H1 (cell line): Measurements from ENCODE around the gene OAT. TPM values are rescaled to one million over a fixed set of nuclear protein-coding genes. Genes with fewer than 3 reads are reported as not detected.

Experiments
- CTCF ChIA-PET: fragments of 300-600 bp; sonication (Branson Sonifier 250); formaldehyde crosslinking; loops from one replicate; lab custom pipeline; 2021; ENCODE audit not compliant: partially characterized antibody; lab: Charles Lee
- POLR2A ChIA-PET: fragments of 300-600 bp; sonication (Branson Sonifier 250); formaldehyde crosslinking; loops from one replicate; lab custom pipeline; 2021; ENCODE audit warnings: inconsistent platforms; ENCODE audit not compliant: partially characterized antibody; lab: Charles Lee
- DNase-seq, 2 experiments: peaks; one replicate each; pipeline versions ENCODE4 v3.0.0 to v3.0.0-alpha.2; 2010 to 2022; ENCODE audit warnings: low spot score in 2 of 2, low read depth in 1 of 2, mixed read lengths in 1 of 2
- FAIRE-seq: peaks from 2 replicates; lab custom pipeline; 2011; peaks lifted over from hg19 to GRCh38; lab: Jason Lieb, UNC
- H2AFZ ChIP-seq: 2 replicates; pipeline ENCODE4 v1.8.1; 2012; ENCODE audit warnings: low read length, inconsistent platforms
- H2AK5ac ChIP-seq: 2 replicates; pipeline ENCODE4 v1.6.1; 2013; ENCODE audit warnings: low read depth, low read length
- H2BK120ac ChIP-seq: replicated peaks from 2 replicates; pipeline ENCODE3; 2013; ENCODE audit warnings: low read depth, low read length, inconsistent platforms
- H2BK12ac ChIP-seq: 2 replicates; pipeline ENCODE4 v1.6.1; 2013; ENCODE audit warnings: low read depth, low read length
- H2BK15ac ChIP-seq: 2 replicates; pipeline ENCODE4 v1.6.1; 2013; ENCODE audit warnings: low read length
- H2BK20ac ChIP-seq: 2 replicates; pipeline ENCODE4 v1.6.1; 2013; ENCODE audit warnings: low read length
- H2BK5ac ChIP-seq: 2 replicates; pipeline ENCODE4 v1.6.1; 2013; ENCODE audit warnings: low read depth, low read length
- H3K14ac ChIP-seq: 2 replicates; pipeline ENCODE4 v1.6.1; 2013; ENCODE audit warnings: inconsistent platforms; ENCODE audit not compliant: insufficient read length
- H3K18ac ChIP-seq: 2 replicates; pipeline ENCODE4 v1.6.1; 2013; ENCODE audit warnings: low read length; ENCODE audit errors: extremely low read depth
- H3K23ac ChIP-seq: 2 replicates; pipeline ENCODE4 v1.6.1; 2013; ENCODE audit warnings: inconsistent platforms; ENCODE audit not compliant: insufficient read length
- H3K23me2 ChIP-seq: 2 replicates; pipeline ENCODE4 v1.6.1; 2013; ENCODE audit warnings: low read depth, low read length
- H3K27ac ChIP-seq: 2 replicates; pipeline ENCODE4 v1.6.1; 2011; ENCODE audit warnings: low read depth, low read length, inconsistent platforms
- H3K27me3 ChIP-seq, 4 experiments: replicated peaks in 1 of 4; 1 replicate in 1 of 4; 2 replicates in 3 of 4; pipeline versions ENCODE4 v1.6.1 to v1.8.1; 2011 to 2013; ENCODE audit warnings: low read length in 3 of 4, mild to moderate bottlenecking in 3 of 4, inconsistent platforms in 2 of 4, mixed read lengths in 2 of 4, moderate library complexity in 1 of 4; ENCODE audit not compliant: control insufficient read depth in 3 of 4, insufficient read depth in 3 of 4; ENCODE audit errors: extremely low read depth in 1 of 4
- H3K36me3 ChIP-seq, 4 experiments: 2 replicates each; pipeline versions ENCODE4 v1.6.1 to v1.8.1; 2011 to 2013; ENCODE audit warnings: mild to moderate bottlenecking in 4 of 4, low read length in 3 of 4, moderate library complexity in 2 of 4, control low read depth in 1 of 4, inconsistent platforms in 1 of 4; ENCODE audit not compliant: insufficient read depth in 4 of 4, control insufficient read depth in 2 of 4
- H3K4ac ChIP-seq: replicated peaks from 2 replicates; pipeline ENCODE3; 2013; ENCODE audit warnings: low read length, low read depth, mixed read lengths, inconsistent platforms; ENCODE audit not compliant: insufficient read length
- H3K4me1 ChIP-seq, 4 experiments: replicated peaks in 1 of 4; 1 replicate in 1 of 4; 2 replicates in 3 of 4; pipeline versions ENCODE4 v1.6.1 to v1.8.1; 2011 to 2013; ENCODE audit warnings: low read length in 3 of 4, inconsistent platforms in 2 of 4, mixed read lengths in 1 of 4; ENCODE audit not compliant: insufficient read depth in 4 of 4, control insufficient read depth in 3 of 4
- H3K4me2 ChIP-seq, 2 experiments: 2 replicates each; pipeline versions ENCODE4 v1.6.1 to v1.8.1; 2011 to 2013; ENCODE audit warnings: low read depth in 2 of 2, low read length in 2 of 2, control low read depth in 1 of 2, inconsistent platforms in 1 of 2, mild to moderate bottlenecking in 1 of 2; ENCODE audit not compliant: insufficient read depth in 1 of 2
- H3K4me3 ChIP-seq, 4 experiments: fragments of 200-600, 300-600 bp in 1 of 4; sonication (generic), shearing (Covaris generic), sonication (Bioruptor Twin) in 1 of 4; 2 replicates each; pipeline versions ENCODE4 v1.5.1 to v1.8.1; 2011 to 2016; ENCODE audit warnings: low read length in 4 of 4, low read depth in 3 of 4, control low read depth in 2 of 4, inconsistent platforms in 2 of 4, mild to moderate bottlenecking in 2 of 4, mixed read lengths in 1 of 4, moderate library complexity in 1 of 4; ENCODE audit not compliant: insufficient read depth in 2 of 4; ENCODE audit errors: extremely low read depth in 1 of 4
- H3K56ac ChIP-seq: replicated peaks from 2 replicates; pipeline ENCODE3; 2013; ENCODE audit warnings: low read depth, mild to moderate bottlenecking, mixed read lengths, low read length, inconsistent platforms; ENCODE audit not compliant: insufficient read length
- H3K79me1 ChIP-seq: 2 replicates; pipeline ENCODE4 v1.6.1; 2013; ENCODE audit warnings: low read depth, low read length, control low read depth
- H3K79me2 ChIP-seq, 2 experiments: 2 replicates each; pipeline versions ENCODE4 v1.6.1 to v1.8.1; 2012 to 2013; ENCODE audit warnings: low read length in 2 of 2, mild to moderate bottlenecking in 2 of 2, inconsistent platforms in 1 of 2; ENCODE audit not compliant: insufficient read depth in 2 of 2, control insufficient read depth in 1 of 2
- H3K9ac ChIP-seq, 4 experiments: replicated peaks in 1 of 4; 1 replicate in 1 of 4; 2 replicates in 3 of 4; pipeline versions ENCODE4 v1.6.1 to v1.8.1; 2011 to 2013; ENCODE audit warnings: low read depth in 3 of 4, low read length in 3 of 4, control low read depth in 2 of 4, mild to moderate bottlenecking in 2 of 4, moderate library complexity in 2 of 4, inconsistent platforms in 1 of 4; ENCODE audit errors: extremely low read depth in 1 of 4
- H3K9me3 ChIP-seq, 2 experiments: 2 replicates each; pipeline versions ENCODE4 v1.6.1 to v1.8.1; 2012 to 2013; ENCODE audit warnings: mild to moderate bottlenecking in 2 of 2, moderate library complexity in 2 of 2, control low read depth in 1 of 2, inconsistent platforms in 1 of 2, low read depth in 1 of 2, low read length in 1 of 2, mixed read lengths in 1 of 2; ENCODE audit not compliant: insufficient read depth in 2 of 2
- H4K20me1 ChIP-seq, 2 experiments: replicated peaks in 1 of 2; 2 replicates each; pipeline versions ENCODE3 to v1.8.1; 2011 to 2013; ENCODE audit warnings: inconsistent platforms in 2 of 2, low read length in 2 of 2, mild to moderate bottlenecking in 1 of 2; ENCODE audit not compliant: insufficient read depth in 2 of 2, control insufficient read depth in 1 of 2
- H4K5ac ChIP-seq: 2 replicates; pipeline ENCODE4 v1.6.1; 2013; ENCODE audit warnings: low read length, low read depth, mixed read lengths, inconsistent platforms; ENCODE audit not compliant: insufficient read length
- H4K8ac ChIP-seq: 2 replicates; pipeline ENCODE4 v1.8.0; 2013; ENCODE audit warnings: mild to moderate bottlenecking, moderate library complexity, low read length, inconsistent platforms; ENCODE audit not compliant: insufficient read depth; ENCODE audit errors: extremely low read depth
- H4K91ac ChIP-seq: replicated peaks from 2 replicates; pipeline ENCODE3; 2013; ENCODE audit warnings: low read length, mixed read lengths, inconsistent platforms; ENCODE audit not compliant: insufficient read length
- BCL11A ChIP-seq, 2 experiments: IDR thresholded peaks; one replicate each; pipeline ENCODE4 v1.6.1; 2011; ENCODE audit warnings: low read depth in 2 of 2, low read length in 2 of 2, mild to moderate bottlenecking in 2 of 2
- BRCA1 ChIP-seq: IDR thresholded peaks from 2 replicates; pipeline ENCODE4 v1.6.1; 2012; ENCODE audit warnings: low read depth, low read length, improper control_type of control experiment
- CBX5 ChIP-seq: fragments of 300-800, 300-1000 bp; sonication (generic); IDR thresholded peaks from 2 replicates; pipeline ENCODE4 v1.7.1; 2016; ENCODE audit warnings: antibody characterized with exemption, low read length, low read depth
- CBX8 ChIP-seq: fragments of 300-800, 300-1000 bp; sonication (generic); IDR thresholded peaks from 2 replicates; pipeline ENCODE4 v1.7.1; 2016; ENCODE audit warnings: low read depth, low read length, borderline replicate concordance
- CHD1 ChIP-seq: IDR thresholded peaks from 2 replicates; pipeline ENCODE4 v1.6.1; 2012; ENCODE audit warnings: low read depth, low read length, improper control_type of control experiment
- FOSL1 ChIP-seq: IDR thresholded peaks from 2 replicates; pipeline ENCODE4 v1.6.1; 2011; ENCODE audit warnings: mild to moderate bottlenecking, low read depth, low read length, moderate library complexity; ENCODE audit not compliant: insufficient read depth
- GTF2F1 ChIP-seq: IDR thresholded peaks from 2 replicates; pipeline ENCODE4 v1.6.1; 2012; ENCODE audit warnings: low read depth, low read length, improper control_type of control experiment, borderline replicate concordance
- PHF8 ChIP-seq: fragments of 200-600 bp; sonication (generic); conservative IDR thresholded peaks from 2 replicates; pipeline ENCODE4 v1.7.1; 2012; ENCODE audit warnings: low read depth, mild to moderate bottlenecking, inconsistent platforms, low read length, moderate library complexity
- POLR2A ChIP-seq, 2 experiments: IDR thresholded peaks; 1 replicate in 1 of 2; 2 replicates in 1 of 2; pipeline ENCODE4 v1.6.1; 2011; ENCODE audit warnings: low read depth in 2 of 2, low read length in 2 of 2, mild to moderate bottlenecking in 2 of 2; ENCODE audit errors: control extremely low read depth in 1 of 2
- SP2 ChIP-seq: IDR thresholded peaks from 2 replicates; pipeline ENCODE4 v1.6.1; 2012; ENCODE audit warnings: mild to moderate bottlenecking, low read length, inconsistent platforms
- SUZ12 ChIP-seq: fragments of 200-600 bp; sonication (generic); IDR thresholded peaks from 2 replicates; pipeline ENCODE4 v1.6.1; 2012; ENCODE audit warnings: mild to moderate bottlenecking, inconsistent platforms, low read length, moderate library complexity, mixed read lengths
- YY1 ChIP-seq: IDR thresholded peaks from 2 replicates; pipeline ENCODE4 v1.6.1; 2011; ENCODE audit warnings: low read depth, mild to moderate bottlenecking, low read length
- WGBS, 2 experiments: shearing (Covaris generic) in 1 of 2; methylation state at CpG; one replicate each; pipeline versions ENCODE4 v1.1.6 to v1.1.7; 2013 to 2015; ENCODE audit warnings: low lambda C conversion rate in 2 of 2, mixed read lengths in 2 of 2, inconsistent platforms in 1 of 2, low coverage in 1 of 2, missing lambda C conversion rate in 1 of 2; ENCODE audit not compliant: insufficient replicate concordance in 2 of 2, insufficient coverage in 1 of 2, insufficient read length in 1 of 2; ENCODE audit errors: extremely low coverage in 1 of 2, missing lambda C conversion rate in 1 of 2; 5-methylcytosine and 5-hydroxymethylcytosine counted together
- polyA plus RNA-seq, 7 experiments: library from polyadenylated mRNA; depleted of rRNA in 3 of 7; stranded (reverse) in 5 of 7; unstranded in 2 of 7; fragments of >200 nt in 5 of 7; fragments of 200-250 nt in 2 of 7; gene quantifications; 1 replicate in 5 of 7; 2 replicates in 1 of 7; 4 replicates in 1 of 7; pipeline versions ENCODE4 v1.2.1 to v1.2.3, GENCODE V29; 2011 to 2013; ENCODE audit warnings: missing spikeins in 2 of 7, mixed read lengths in 2 of 7
- total RNA-seq: library from RNA; stranded (reverse); fragmentation: NEBNext Ultra II Directional; extraction: Animal tissue kit (Norgen Biotek cat#: 25700); gene quantifications from 2 replicates; pipeline ENCODE4 v1.2.1, GENCODE V29; 2021

Gene OAT
- total and polyA plus RNA-seq, 2 of the 8 experiments (the other 6 are each of a cell fraction or from before 2014, with no cell fraction given): 67.8 to 121 TPM

DNA sequence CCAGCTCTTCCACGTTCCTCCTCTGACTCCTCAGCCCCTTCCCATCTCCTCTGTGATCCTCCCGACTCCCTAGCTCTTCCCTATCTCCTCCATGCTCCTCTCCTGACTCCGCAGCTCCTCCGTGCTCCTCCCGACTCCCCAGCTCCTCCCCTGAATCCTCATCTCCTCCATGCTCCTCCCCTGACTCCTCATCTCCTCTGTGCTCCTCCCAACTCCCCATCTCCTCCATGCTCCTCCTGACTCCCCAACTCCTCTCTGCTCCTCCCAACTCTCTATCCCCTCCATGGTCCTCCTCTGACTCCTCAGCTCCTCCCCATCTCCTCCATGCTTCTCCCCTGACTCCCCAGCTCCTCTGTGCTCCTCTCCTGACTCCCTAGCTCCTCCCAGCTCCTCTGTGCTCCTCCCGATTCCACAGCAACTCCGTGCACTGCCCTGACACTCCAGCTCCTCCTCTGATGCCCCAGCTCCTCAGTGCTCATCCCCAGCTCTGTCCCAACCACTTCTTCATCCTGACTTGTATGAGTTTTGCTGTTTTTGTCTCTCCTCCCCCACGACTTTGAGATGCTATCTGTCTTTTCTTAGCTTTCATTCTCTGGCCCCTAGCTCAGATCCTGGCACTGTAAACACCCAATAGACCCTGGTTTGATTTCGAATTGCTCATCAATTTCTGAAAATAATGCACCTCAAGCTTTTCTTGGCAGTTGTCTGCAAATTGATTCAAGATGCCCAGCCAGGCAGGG, 38.3 kb downstream of the OAT start:
- H3K23ac ChIP-seq: no peak overlapping the region
- H3K4me2 ChIP-seq: no peak overlapping the region
- no peak overlapping the region for H3K9ac ChIP-seq
- H2BK120ac ChIP-seq: no peak overlapping the region
- no peak overlapping the region for H4K8ac ChIP-seq
- no peaks in the 10 kb centered on the region; a peak in 1 of 7 replicates for H3K27me3 ChIP-seq
- no peak overlapping the region for H3K4ac ChIP-seq
- H3K23me2 ChIP-seq: no peaks in the 10 kb centered on the region
- no peak for TF ChIP-seq CBX8
- TF ChIP-seq CHD1: no peak
- no peak for TF ChIP-seq SP2
- TF ChIP-seq BCL11A (IDR thresholded peaks at IDR 0.05; ENCODE audit: low read depth in 2 of 2, low read length in 2 of 2): no peak
- no peak for TF ChIP-seq POLR2A (IDR thresholded peaks at IDR 0.05; ENCODE audit: control extremely low read depth in 1 of 2, low read depth in 2 of 2, low read length in 2 of 2)
- no peak for TF ChIP-seq CBX5
- TF ChIP-seq SUZ12: no peak
- no peak for TF ChIP-seq BRCA1
- TF ChIP-seq PHF8: no peak
- no peak for TF ChIP-seq GTF2F1
- no peak for TF ChIP-seq YY1
- TF ChIP-seq FOSL1: no peak
- H3K36me3 ChIP-seq: no peaks in the 10 kb centered on the region
- H3K79me2 ChIP-seq: no peaks in the 10 kb centered on the region
- H4K5ac ChIP-seq: no peak overlapping the region
- no peak overlapping the region for H2BK15ac ChIP-seq
- no peak for DNase-seq
- H4K20me1 ChIP-seq: no peaks in the 10 kb centered on the region
- ChIA-PET POLR2A (no interaction called here), CTCF (interaction anchor here (0.6 to 6.1 kb wide), 6 partner anchors 8 to 384 kb away, joined by 3 to 48 read pairs (median 4); no protein-coding TSS in a partner anchor)
- no peak overlapping the region for H2AFZ ChIP-seq
- peaks cover 0 to under 1% (median under 1%) of the 10 kb centered on the region in 4 experiments; a peak in 1 of 7 replicates for H3K4me1 ChIP-seq
- H2BK12ac ChIP-seq: no peak overlapping the region
- H3K79me1 ChIP-seq: no peaks in the 10 kb centered on the region
- H3K9me3 ChIP-seq: no peaks in the 10 kb centered on the region
- no peak overlapping the region for H3K4me3 ChIP-seq
- no peak overlapping the region for H3K27ac ChIP-seq
- no peak overlapping the region for H3K56ac ChIP-seq
- WGBS, 2 experiments: 79% methylated on average over 9 of the region's 9 CpGs; no CpG with 5 or more reads in 1 of the 2 experiments
- FAIRE-seq: no peak
- H3K14ac ChIP-seq: no peak overlapping the region
- no peak overlapping the region for H2BK5ac ChIP-seq
- no peak overlapping the region for H2BK20ac ChIP-seq
- H4K91ac ChIP-seq: no peak overlapping the region
- no peak overlapping the region for H2AK5ac ChIP-seq
- no peak overlapping the region; the same call in 1 of the 2 replicates for H3K18ac ChIP-seq
